AG04450 (cell line): ENCODE measurements around the gene RPS6KC1. TPM values are rescaled to one million over a fixed set of nuclear protein-coding genes. Genes with fewer than 3 reads are reported as not detected.

Source experiments
- CTCF ChIA-PET: fragments of 300-600, 350-600 bp; formaldehyde crosslinking; extraction: SDS; loops from one replicate; lab custom pipeline; 2022; ENCODE audit warnings: antibody characterized with exemption, inconsistent platforms; lab: Charles Lee
- POLR2A ChIA-PET: fragments of 350-600 bp; formaldehyde crosslinking; extraction: SDS; loops from one replicate; lab custom pipeline; 2021; ENCODE audit warnings: antibody characterized with exemption, inconsistent platforms; lab: Yijun Ruan, JAX
- DNase-seq: peaks from one replicate; pipeline ENCODE4 v3.0.0-alpha.2; 2011; ENCODE audit warnings: low read depth, low spot score
- H3K27ac ChIP-seq: one replicate; pipeline ENCODE4 v1.5.1; 2012; ENCODE audit warnings: low read depth, low read length, control low read depth
- H3K27me3 ChIP-seq: one replicate; pipeline ENCODE4 v1.6.0; 2012; ENCODE audit warnings: low read length; ENCODE audit not compliant: control insufficient read depth, insufficient read depth
- H3K4me3 ChIP-seq: 2 replicates; pipeline ENCODE4 v1.5.1; 2011; ENCODE audit warnings: mild to moderate bottlenecking, low read depth, low read length, control low read depth
- H3K9me3 ChIP-seq: 2 replicates; pipeline ENCODE4 v1.5.1; 2012; ENCODE audit warnings: low read length; ENCODE audit not compliant: control insufficient read depth, insufficient read depth
- polyA plus RNA-seq: library from polyadenylated mRNA; depleted of rRNA; stranded (reverse); fragments of >200 nt; gene quantifications from 2 replicates; pipeline ENCODE4 v1.2.3, GENCODE V29; 2011
- TF ChIP-seq, protein P1 (sequence below): IDR thresholded peaks from 2 replicates; pipeline ENCODE4 v1.5.1; 2011; ENCODE audit warnings: low read depth, low read length, control low read depth, inconsistent platforms

Gene RPS6KC1
- polyA plus RNA-seq, 1 experiment: 25.3 TPM

DNA sequence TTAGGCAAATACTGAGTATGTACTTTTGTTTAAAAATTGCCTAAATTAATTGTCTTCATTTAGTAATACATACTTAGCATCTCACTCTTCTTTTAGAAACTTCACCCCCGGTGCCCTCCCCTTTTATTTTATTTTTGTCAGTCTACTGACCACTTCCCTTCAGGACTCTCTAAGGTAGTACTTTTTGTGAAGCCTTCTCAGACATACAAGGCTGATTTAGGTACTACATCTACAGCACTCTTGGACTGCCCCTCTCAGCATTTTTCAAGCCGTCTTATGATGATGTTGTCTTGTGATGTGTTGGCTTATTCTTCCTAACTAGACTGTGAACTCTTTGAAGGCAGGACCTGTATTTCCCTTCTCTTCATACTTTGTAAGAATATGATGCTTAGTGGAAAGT is 24.7 kb downstream of the RPS6KC1 start:
- Histone ChIP-seq H3K27ac (no peak overlapping the region), H3K4me3 (no peak overlapping the region), H3K9me3 (no peaks in the 10 kb centered on the region), H3K27me3 (no peaks in the 10 kb centered on the region)
- ChIA-PET CTCF (no interaction called here), POLR2A (no interaction called here)
- TF ChIP-seq, protein P1, sequence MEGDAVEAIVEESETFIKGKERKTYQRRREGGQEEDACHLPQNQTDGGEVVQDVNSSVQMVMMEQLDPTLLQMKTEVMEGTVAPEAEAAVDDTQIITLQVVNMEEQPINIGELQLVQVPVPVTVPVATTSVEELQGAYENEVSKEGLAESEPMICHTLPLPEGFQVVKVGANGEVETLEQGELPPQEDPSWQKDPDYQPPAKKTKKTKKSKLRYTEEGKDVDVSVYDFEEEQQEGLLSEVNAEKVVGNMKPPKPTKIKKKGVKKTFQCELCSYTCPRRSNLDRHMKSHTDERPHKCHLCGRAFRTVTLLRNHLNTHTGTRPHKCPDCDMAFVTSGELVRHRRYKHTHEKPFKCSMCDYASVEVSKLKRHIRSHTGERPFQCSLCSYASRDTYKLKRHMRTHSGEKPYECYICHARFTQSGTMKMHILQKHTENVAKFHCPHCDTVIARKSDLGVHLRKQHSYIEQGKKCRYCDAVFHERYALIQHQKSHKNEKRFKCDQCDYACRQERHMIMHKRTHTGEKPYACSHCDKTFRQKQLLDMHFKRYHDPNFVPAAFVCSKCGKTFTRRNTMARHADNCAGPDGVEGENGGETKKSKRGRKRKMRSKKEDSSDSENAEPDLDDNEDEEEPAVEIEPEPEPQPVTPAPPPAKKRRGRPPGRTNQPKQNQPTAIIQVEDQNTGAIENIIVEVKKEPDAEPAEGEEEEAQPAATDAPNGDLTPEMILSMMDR: no peak
- DNase-seq: no peak

DNA sequence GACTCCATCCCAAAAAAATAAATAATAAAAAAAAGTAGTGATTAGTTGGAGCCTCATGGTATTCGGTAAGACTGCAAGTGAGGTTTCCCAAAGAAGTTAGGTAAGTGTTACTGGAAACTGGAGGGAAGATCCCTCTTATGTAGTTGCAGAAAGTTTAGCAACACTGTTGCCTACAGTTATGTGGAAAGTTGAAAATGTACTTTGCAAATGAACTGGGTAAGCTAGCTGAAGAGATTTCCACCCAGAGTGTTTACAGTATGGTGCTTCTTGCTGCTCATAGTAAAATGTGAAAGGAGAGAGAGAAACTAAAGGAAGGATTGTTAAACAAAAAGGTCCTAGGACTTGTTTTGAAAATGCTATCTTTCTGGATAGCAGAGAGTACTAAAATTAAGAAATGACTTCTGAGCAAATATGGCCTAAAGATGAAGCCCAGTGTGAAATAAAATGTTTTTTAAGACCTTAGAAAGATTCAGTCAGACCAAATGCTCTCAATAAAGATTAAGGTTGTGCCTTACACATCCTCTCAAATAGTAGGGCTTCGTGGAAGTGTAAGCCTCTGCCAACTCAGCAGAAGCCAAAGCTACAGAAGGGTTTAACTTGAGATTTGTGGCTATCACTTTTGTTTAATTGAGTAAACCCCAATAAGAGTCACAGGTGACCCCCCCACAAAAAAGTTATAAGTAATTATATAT is 31.5 kb downstream of the RPS6KC1 start:
- Histone ChIP-seq H3K27me3 (no peaks in the 10 kb centered on the region), H3K4me3 (no peak overlapping the region), H3K9me3 (no peaks in the 10 kb centered on the region), H3K27ac (no peak overlapping the region)
- ChIA-PET CTCF (interaction anchor here (1.1 kb wide), 1 partner anchor 13 kb away, joined by 6 read pairs; no protein-coding TSS in a partner anchor), POLR2A (no interaction called here)
- DNase-seq: no peak
- TF ChIP-seq, protein P1: no peak

DNA sequence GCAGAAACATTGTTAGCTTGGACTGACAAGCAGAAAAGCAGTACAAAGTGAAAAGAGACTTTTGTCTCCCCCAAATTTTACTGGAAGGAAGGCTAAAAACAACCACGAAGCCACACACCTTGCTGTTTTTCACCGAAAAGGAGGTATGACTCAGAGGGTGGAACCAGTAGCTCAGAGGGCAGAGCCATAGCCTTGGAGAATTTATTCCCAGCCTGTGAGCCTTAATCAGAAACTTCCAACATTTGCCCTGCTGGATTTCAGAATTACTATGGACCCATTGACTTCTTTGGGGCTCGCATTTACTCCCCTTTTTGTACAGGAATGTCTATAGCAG is 32.0 kb downstream of the RPS6KC1 start:
- ChIA-PET CTCF (no interaction called here), POLR2A (no interaction called here)
- Histone ChIP-seq H3K27ac (no peak overlapping the region), H3K4me3 (no peak overlapping the region), H3K9me3 (no peaks in the 10 kb centered on the region), H3K27me3 (no peaks in the 10 kb centered on the region)
- TF ChIP-seq, protein P1: no peak
- no peak for DNase-seq

DNA sequence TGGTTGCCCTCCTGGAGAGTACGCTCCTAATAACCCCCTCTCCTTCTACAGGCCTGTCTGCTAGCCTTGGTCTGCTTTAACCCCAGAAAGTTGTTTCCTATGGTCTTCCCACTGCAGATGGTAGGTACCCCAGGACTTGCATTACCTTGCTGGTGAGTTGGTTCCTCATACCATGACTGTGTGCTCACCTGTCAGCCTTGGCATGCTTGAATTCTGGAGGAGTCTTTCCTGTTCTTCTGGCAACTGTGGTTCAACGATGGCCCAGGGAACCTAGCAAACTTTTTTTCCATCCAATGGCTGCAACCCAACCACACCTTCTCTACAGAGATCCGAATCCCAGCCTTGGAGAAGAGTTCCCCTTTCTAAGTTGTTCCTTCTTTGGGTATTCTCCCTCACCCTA is 36.9 kb downstream of the RPS6KC1 start:
- H3K27me3 ChIP-seq: no peaks in the 10 kb centered on the region
- H3K4me3 ChIP-seq: no peak overlapping the region
- ChIA-PET POLR2A (no interaction called here), CTCF (no interaction called here)
- DNase-seq: no peak
- no peaks in the 10 kb centered on the region for H3K9me3 ChIP-seq
- H3K27ac ChIP-seq: no peak overlapping the region
- TF ChIP-seq, protein P1: no peak

DNA sequence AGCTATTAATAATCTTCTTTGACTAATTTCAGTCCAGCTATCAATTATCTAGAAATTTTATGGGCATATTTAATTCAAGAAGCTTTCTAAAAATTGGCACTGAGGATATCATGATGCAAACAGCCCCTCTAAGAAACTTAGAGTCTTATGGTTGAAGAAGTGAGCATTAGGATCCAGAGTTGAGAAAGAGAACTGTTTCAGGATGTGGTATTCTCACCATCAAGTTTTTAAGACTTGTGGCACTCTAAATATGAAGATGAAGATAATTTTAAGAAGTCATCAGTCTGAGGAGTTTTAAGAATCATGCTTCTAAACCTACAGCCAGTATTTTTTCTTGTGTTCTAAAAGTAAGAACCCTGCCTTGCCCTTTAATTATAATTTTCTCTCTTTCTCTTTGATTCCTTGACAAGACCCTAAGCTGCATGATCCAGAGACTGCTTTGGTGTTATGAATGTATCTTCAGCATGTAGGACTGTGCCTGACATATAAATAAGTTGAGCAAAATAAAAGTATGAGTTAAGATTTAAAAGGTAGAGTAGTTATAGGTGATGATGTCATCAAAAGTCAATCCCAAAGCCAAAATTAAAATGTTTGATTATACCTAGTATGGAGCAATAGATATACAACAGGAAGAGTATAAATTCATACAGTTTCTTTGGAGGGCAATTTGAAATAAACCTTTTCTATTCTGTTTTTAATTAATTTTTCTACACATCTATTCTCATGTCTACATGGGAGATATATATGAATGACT is 39.1 kb downstream of the RPS6KC1 start:
- Histone ChIP-seq H3K27ac (no peak overlapping the region), H3K9me3 (no peaks in the 10 kb centered on the region), H3K4me3 (no peak overlapping the region), H3K27me3 (no peaks in the 10 kb centered on the region)
- CTCF ChIA-PET: interaction anchor here (1.5 kb wide), 1 partner anchor 10 kb away, joined by 3 read pairs; no protein-coding TSS in a partner anchor
- no peak for DNase-seq
- TF ChIP-seq, protein P1: no peak
- POLR2A ChIA-PET: no interaction called here
